Measurements from ENCODE around the gene C13orf46.

The C13orf46 gene

GRCh38 chr13:114009590-114010400, 35.9 kb upstream of the C13orf46 start:
- no peak for DNase-seq

GRCh38 chr13:114008964-114009589, 35.2 kb upstream of the C13orf46 start:
- no peak for DNase-seq

GRCh38 chr13:114007566-114007965, 33.7 kb upstream of the C13orf46 start:
- no peak for DNase-seq

GRCh38 chr13:114005206-114005724, 31.4 kb upstream of the C13orf46 start:
- no peak for DNase-seq

- no peak for DNase-seq
Measured at GRCh38 chr13:114004420-114005205, 30.7 kb upstream of the C13orf46 start.

GRCh38 chr13:114002771-114003321, 29.0 kb upstream of the C13orf46 start:
- DNase-seq, result no peak

- DNase-seq, result no peak
Measured at GRCh38 chr13:114002009-114002544, 28.2 kb upstream of the C13orf46 start.

GRCh38 chr13:114001331-114002008, 27.6 kb upstream of the C13orf46 start:
- no peak for DNase-seq

GRCh38 chr13:114000151-114001040, 26.5 kb upstream of the C13orf46 start:
- no peak for DNase-seq

- DNase-seq, result no peak
Measured at GRCh38 chr13:113999618-113999910, 25.7 kb upstream of the C13orf46 start.

- DNase-seq, result no peak
Measured at GRCh38 chr13:113998781-113999617, 25.1 kb upstream of the C13orf46 start.

- no peak for DNase-seq
Measured at GRCh38 chr13:113997845-113998751, 24.2 kb upstream of the C13orf46 start.

- DNase-seq, result no peak
Measured at GRCh38 chr13:113996912-113997745, 23.3 kb upstream of the C13orf46 start.

GRCh38 chr13:113996081-113996911, 22.4 kb upstream of the C13orf46 start:
- DNase-seq, result no peak

GRCh38 chr13:113995051-113995601, 21.2 kb upstream of the C13orf46 start:
- DNase-seq, result no peak

GRCh38 chr13:113992276-113993005, 18.6 kb upstream of the C13orf46 start:
- DNase-seq, result no peak

Data from activated effector memory CD4-positive, alpha-beta T cell treated with Interleukin-2 at 50 U/mL for 16 hours (primary cell).